Psoas muscle (tissue), 8 donors: ENCODE data around the gene SLC37A2. TPM values are rescaled to one million over a fixed set of nuclear protein-coding genes. Genes with fewer than 3 reads are reported as not detected.

ENCODE experiments used
- ATAC-seq, 4 donors: fragments of 200-7000 bp; cut with Tn5 transposase; one replicate each; pipeline ENCODE4 v1.9.1; 2020; ENCODE audit warnings: moderate library complexity in 3 of 4, mild to moderate bottlenecking in 2 of 4
- DNase-seq, 2 donors: peaks; one replicate each; pipeline ENCODE4 v3.0.0-alpha.2; 2020
- H3K27ac ChIP-seq: fragments of 200-600 bp; one replicate; pipeline ENCODE4 v1.8.0; 2022
- H3K27me3 ChIP-seq, 3 donors: fragments of 200-600 bp in 1 of 3; one replicate each; pipeline versions ENCODE4 v1.6.1 to v1.8.0; 2013 to 2022; ENCODE audit warnings: low read length in 2 of 3, mild to moderate bottlenecking in 2 of 3, moderate library complexity in 1 of 3; ENCODE audit not compliant: insufficient read depth in 3 of 3
- H3K36me3 ChIP-seq, 2 donors: fragments of 200-600 bp in 1 of 2; one replicate each; pipeline versions ENCODE4 v1.6.1 to v1.8.0; 2013 to 2022; ENCODE audit warnings: low read depth in 1 of 2, mild to moderate bottlenecking in 1 of 2, moderate library complexity in 1 of 2; ENCODE audit not compliant: insufficient read depth in 1 of 2
- H3K4me1 ChIP-seq: fragments of 200-600 bp; one replicate; pipeline ENCODE4 v1.8.0; 2022
- H3K4me3 ChIP-seq: fragments of 200-600 bp; one replicate; pipeline ENCODE4 v1.8.0; 2022; ENCODE audit warnings: mild to moderate bottlenecking
- H3K9me3 ChIP-seq: fragments of 200-600 bp; one replicate; pipeline ENCODE4 v1.8.0; 2022
- CTCF ChIP-seq: fragments of 200-600 bp; IDR thresholded peaks from one replicate; pipeline ENCODE4 v1.8.0; 2022; ENCODE audit warnings: antibody characterized with exemption
- WGBS, 3 donors: extraction: QIAGEN DNeasy Blood & Tissue Kit; methylation state at CpG; one replicate each; pipeline versions ENCODE4 v1.1.6 to v1.1.7; 2013; 5-methylcytosine and 5-hydroxymethylcytosine counted together
- intact Hi-C, 2 donors: fragments of 100-400 bp; cut with DNase I; formaldehyde crosslinking; loops; one replicate each; pipeline versions ENCODE4 v1.11.0 to v1.14.2; 2022
- polyA plus RNA-seq, 3 donors: library from polyadenylated mRNA; stranded (reverse); fragments of 200-250 nt; gene quantifications; one replicate each; pipeline ENCODE4 v1.2.3, GENCODE V29; 2013
- total RNA-seq, 4 donors: library from RNA; stranded (reverse); fragmentation: NEBNext Ultra II Directional in 2 of 4; extraction: Animal tissue kit (Norgen Biotek cat#: 25700) in 2 of 4; gene quantifications; one replicate each; pipeline versions ENCODE4 v1.2.1 to v1.2.4, GENCODE V29; 2021 to 2023
- donor health status: healthy with polysubstance abuse.
- donor health status: DM: no; HTN: no; CAD: no; lungs with moderate emphysema.
- donor health status: Bipolar disorder and iron deficiency.
- donor health status: healthy.
- donor health status: DM: yes; HTN: yes; CAD: no.
- donor health status: DM: no; HTN: no; CAD: no.
- donor health status: DM: no; HTN: no; CAD: no.
- donor health status: DM: yes; HTN: yes; CAD: no.

SLC37A2 gene
- total and polyA plus RNA-seq, 7 donors, result 0.30 to 1.9 (median 1.2) TPM

- peak overlapping the region; percentile 65 for H3K27ac ChIP-seq
- peak overlapping the region; percentile 82 for H3K4me3 ChIP-seq
- no peaks in the 10 kb centered on the region for H3K36me3 ChIP-seq
- DNase-seq (no peak), ATAC-seq (peak in 2 of 4 donors; percentile 2 to 10)
- peaks cover 8% of the 10 kb centered on the region for H3K4me1 ChIP-seq
- intact Hi-C loops, result no loop called here
- H3K9me3 ChIP-seq, result no peaks in the 10 kb centered on the region
- no peak for TF ChIP-seq CTCF
- 4 to 7% (median 5%) methylated on average over 30 to 38 of the region's 38 CpGs for WGBS, 3 donors
- H3K27me3 ChIP-seq, result peaks cover 0 to 5% (median 0%) of the 10 kb centered on the region in 3 donors
Observed at GRCh38 chr11:125063429-125064043, 431 bp downstream of the SLC37A2 start.

DNA sequence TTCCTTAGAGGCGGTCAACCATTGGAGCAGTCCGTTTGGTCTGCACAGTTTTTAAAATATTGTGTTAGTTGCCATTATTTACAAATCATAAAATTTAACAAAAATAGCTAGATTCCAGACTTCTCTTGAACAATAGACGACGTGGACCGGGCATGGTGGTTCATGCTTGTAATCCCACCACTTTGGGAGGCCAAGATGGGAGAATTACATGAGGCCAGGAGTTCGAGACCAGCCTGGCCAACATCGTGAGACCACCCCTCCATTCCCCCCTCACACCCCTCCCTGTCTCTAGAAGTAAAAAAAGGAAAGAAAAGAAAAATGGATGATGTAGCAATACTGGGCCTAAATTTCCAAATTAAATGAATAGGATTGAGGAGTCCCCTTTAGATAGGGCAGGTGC lies 965 bp downstream of the SLC37A2 start:
- H3K4me1 ChIP-seq, result peaks cover 8% of the 10 kb centered on the region
- no peaks in the 10 kb centered on the region for H3K9me3 ChIP-seq
- H3K27me3 ChIP-seq, result peaks cover 0 to 5% (median 0%) of the 10 kb centered on the region in 3 donors
- no peak overlapping the region for H3K27ac ChIP-seq
- DNase-seq (peak in 1 of 2 donors; percentile 24), ATAC-seq (no peak)
- 77 to 83% (median 78%) methylated on average over 7 of the region's 7 CpGs for WGBS, 3 donors
- H3K4me3 ChIP-seq, result peak overlapping the region; percentile 82
- no peak for TF ChIP-seq CTCF
- H3K36me3 ChIP-seq, result no peaks in the 10 kb centered on the region
- intact Hi-C loops, result no loop called here

DNA sequence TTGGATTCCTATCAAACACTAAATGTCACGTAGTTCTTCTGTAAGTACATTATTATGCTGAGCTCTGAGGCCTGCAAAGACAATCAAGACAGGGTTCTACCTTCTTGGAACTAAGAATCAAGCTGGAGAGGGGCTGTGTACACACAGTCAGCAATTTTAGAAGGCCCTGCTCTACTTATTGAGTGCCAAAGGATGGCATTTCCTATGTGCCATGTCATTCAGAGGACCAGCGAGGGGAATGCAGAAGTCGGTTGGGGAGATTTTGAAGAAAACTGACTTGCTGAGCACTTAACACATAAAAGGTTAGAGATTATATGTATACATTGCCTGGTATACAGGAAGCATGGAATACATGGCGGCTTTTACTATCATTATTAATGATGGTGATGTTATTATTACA lies 5.3 kb downstream of the SLC37A2 start:
- WGBS, 3 donors, result 87 to 93% (median 91%) methylated on average over 4 of the region's 4 CpGs
- Histone ChIP-seq H3K4me1 (peaks cover 7% of the 10 kb centered on the region), H3K27ac (no peak overlapping the region), H3K9me3 (no peaks in the 10 kb centered on the region), H3K36me3 (no peaks in the 10 kb centered on the region), H3K4me3 (no peak overlapping the region), H3K27me3 (peaks cover 0 to 5% (median 0%) of the 10 kb centered on the region in 3 donors)
- DNase-seq (no peak), ATAC-seq (no peak)
- intact Hi-C loops, result no loop called here
- no peak for TF ChIP-seq CTCF

- H3K4me1 ChIP-seq, result peaks cover under 1% of the 10 kb centered on the region
- ATAC-seq, result no peak
Observed at GRCh38 chr11:125069008-125069407, 5.9 kb downstream of the SLC37A2 start.

More at GRCh38 chr11:125069008-125069407, 5.9 kb downstream of the SLC37A2 start:
- no peak for DNase-seq
- intact Hi-C loops, result no loop called here
- Histone ChIP-seq H3K27me3 (peaks cover 0 to 5% (median 0%) of the 10 kb centered on the region in 3 donors), H3K9me3 (no peaks in the 10 kb centered on the region), H3K27ac (no peak overlapping the region), H3K36me3 (no peaks in the 10 kb centered on the region), H3K4me3 (no peak overlapping the region)
- 84 to 89% (median 85%) methylated on average over 4 of the region's 4 CpGs for WGBS, 3 donors
- TF ChIP-seq CTCF, result no peak
